ENCODE results near the gene FZD1. TPM values are rescaled to one million over a fixed set of nuclear protein-coding genes. Genes with fewer than 3 reads are reported as not detected.
"Not testable (repeated sequence)": the region's sequence is repeated elsewhere in the genome, so short reads cannot be mapped to it uniquely, and the experiment has no call there.

FZD1 gene
- total and polyA plus RNA-seq, 2 donors: 1.4 to 2.8 TPM

DNA sequence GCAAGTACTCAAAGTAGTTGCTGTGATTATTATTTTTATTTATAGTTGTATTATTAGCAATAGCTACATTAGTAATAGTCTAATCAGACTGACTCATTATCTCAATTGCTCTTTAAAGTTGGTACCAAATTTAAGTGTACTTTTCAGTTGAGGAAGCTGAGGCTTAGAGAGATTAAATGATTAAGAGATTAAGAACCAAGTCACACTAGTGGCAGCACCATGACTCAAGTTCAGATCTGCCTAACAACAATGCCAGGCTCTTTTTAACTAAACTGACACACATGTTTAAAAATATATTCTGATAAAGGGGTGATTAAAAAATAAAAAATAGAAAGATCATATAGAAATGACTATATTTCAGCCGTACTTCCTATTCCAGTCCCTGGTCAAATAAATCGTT lies 42.0 kb downstream of the FZD1 start:
- H3K27me3 ChIP-seq (ENCODE audit: control insufficient read depth in 2 of 2, insufficient read depth in 1 of 2, low read length in 1 of 2): no peaks in the 10 kb centered on the region
- DNase-seq (ENCODE audit: low read depth in 6 of 9, low spot score in 9 of 9): no peak
- no peak overlapping the region for H3K27ac ChIP-seq (ENCODE audit: low read depth in 1 of 2, low read length in 1 of 2)
- WGBS: 98% methylated on average over 2 of the region's 2 CpGs
- no peaks in the 10 kb centered on the region for H3K4me1 ChIP-seq (ENCODE audit: control insufficient read depth in 2 of 2, insufficient read depth in 2 of 2, low read length in 2 of 2)
- no peak overlapping the region for H3K4me3 ChIP-seq (ENCODE audit: low read length in 2 of 2)
- H3K9me3 ChIP-seq (ENCODE audit: control insufficient read depth in 2 of 2, insufficient read depth in 1 of 2, low read length in 1 of 2): no peaks in the 10 kb centered on the region
- no peaks in the 10 kb centered on the region for H3K36me3 ChIP-seq (ENCODE audit: control insufficient read depth in 2 of 2, insufficient read depth in 2 of 2, low read length in 1 of 2)

DNA sequence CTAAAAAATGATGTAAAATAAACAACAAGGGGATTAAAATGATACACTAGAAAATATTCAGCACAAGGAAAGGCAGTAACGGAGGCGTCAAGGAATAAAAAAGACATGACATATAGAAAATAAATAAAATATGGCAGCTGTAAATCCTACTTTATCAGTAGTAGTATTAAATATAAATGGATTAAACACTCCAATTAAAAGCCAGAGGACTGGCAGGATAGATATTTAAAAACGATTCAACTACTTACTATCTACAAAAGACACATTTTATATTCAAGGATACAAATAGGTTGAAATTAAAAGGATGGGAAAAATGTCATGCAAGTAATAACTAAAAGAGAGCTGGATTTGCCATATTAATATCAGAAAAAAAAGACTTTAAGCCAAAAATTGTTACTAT lies 43.2 kb downstream of the FZD1 start:
- H3K9me3 ChIP-seq (ENCODE audit: control insufficient read depth in 2 of 2, insufficient read depth in 1 of 2, low read length in 1 of 2): no peaks in the 10 kb centered on the region
- 98% methylated on average over 3 of the region's 3 CpGs for WGBS
- no peaks in the 10 kb centered on the region for H3K27me3 ChIP-seq (ENCODE audit: control insufficient read depth in 2 of 2, insufficient read depth in 1 of 2, low read length in 1 of 2)
- H3K4me1 ChIP-seq (ENCODE audit: control insufficient read depth in 2 of 2, insufficient read depth in 2 of 2, low read length in 2 of 2): no peaks in the 10 kb centered on the region
- no peak for DNase-seq (ENCODE audit: low read depth in 6 of 9, low spot score in 9 of 9)
- H3K27ac ChIP-seq (ENCODE audit: low read depth in 1 of 2, low read length in 1 of 2): no peak overlapping the region
- no peak overlapping the region for H3K4me3 ChIP-seq (ENCODE audit: low read length in 2 of 2)
- no peaks in the 10 kb centered on the region for H3K36me3 ChIP-seq (ENCODE audit: control insufficient read depth in 2 of 2, insufficient read depth in 2 of 2, low read length in 1 of 2)

DNA sequence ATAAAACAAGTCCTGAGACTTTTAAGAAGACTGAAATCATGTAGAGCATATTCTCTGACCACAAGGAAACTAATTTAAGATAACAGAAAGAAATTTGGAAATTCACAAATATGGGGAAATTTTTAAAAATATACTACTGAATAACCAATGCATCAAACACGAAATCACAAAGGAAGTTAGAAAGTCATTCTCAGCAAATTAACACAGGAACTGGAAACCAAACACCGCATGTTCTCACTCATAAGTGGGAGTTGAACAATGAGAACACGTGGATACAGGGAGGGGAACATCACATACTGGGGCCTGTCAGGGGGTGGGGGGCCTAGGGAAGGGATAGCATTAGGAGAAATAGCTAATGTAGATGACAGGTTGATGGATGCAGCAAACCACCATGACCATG lies 44.0 kb downstream of the FZD1 start:
- H3K36me3 ChIP-seq (ENCODE audit: control insufficient read depth in 2 of 2, insufficient read depth in 2 of 2, low read length in 1 of 2); DNase-seq (ENCODE audit: low read depth in 6 of 9, low spot score in 9 of 9); H3K4me1 ChIP-seq (ENCODE audit: control insufficient read depth in 2 of 2, insufficient read depth in 2 of 2, low read length in 2 of 2); H3K27me3 ChIP-seq (ENCODE audit: control insufficient read depth in 2 of 2, insufficient read depth in 1 of 2, low read length in 1 of 2); H3K9me3 ChIP-seq (ENCODE audit: control insufficient read depth in 2 of 2, insufficient read depth in 1 of 2, low read length in 1 of 2); H3K4me3 ChIP-seq (ENCODE audit: low read length in 2 of 2); H3K27ac ChIP-seq (ENCODE audit: low read depth in 1 of 2, low read length in 1 of 2): not testable (repeated sequence)
- 42% methylated on average over 3 of the region's 3 CpGs for WGBS

DNA sequence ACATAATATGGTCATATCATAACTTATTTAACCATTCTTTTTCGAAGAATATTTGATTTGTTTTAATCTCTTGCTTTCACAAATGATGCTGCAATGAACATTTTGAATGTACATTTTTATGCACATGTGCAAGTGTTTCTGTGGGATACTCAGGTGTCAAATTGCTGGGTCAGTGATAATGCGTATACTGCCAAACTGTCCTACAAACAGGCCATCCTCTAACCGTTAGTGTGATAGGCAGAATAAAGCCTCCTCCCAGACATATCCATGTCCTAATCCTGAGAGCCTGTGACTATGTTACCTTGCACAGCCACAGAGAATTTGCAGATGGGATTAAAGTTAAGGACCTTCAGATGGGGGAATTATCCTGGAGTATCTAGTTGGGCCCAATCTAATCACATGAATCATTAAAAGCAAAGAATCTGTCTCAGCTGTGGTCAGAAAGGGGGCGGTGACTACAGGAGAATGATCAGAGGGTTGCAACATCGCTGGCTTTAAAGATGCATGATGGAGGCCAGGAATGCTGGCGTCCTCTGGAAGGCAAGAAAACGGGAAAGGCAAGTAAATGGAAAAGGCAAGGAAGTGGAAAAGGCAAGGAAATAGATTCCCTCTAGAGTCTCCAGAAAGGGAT lies 46.7 kb downstream of the FZD1 start:
- Histone ChIP-seq H3K27me3 (ENCODE audit: control insufficient read depth in 2 of 2, insufficient read depth in 1 of 2, low read length in 1 of 2) (no peaks in the 10 kb centered on the region), H3K36me3 (ENCODE audit: control insufficient read depth in 2 of 2, insufficient read depth in 2 of 2, low read length in 1 of 2) (no peaks in the 10 kb centered on the region), H3K4me1 (ENCODE audit: control insufficient read depth in 2 of 2, insufficient read depth in 2 of 2, low read length in 2 of 2) (no peaks in the 10 kb centered on the region), H3K4me3 (ENCODE audit: low read length in 2 of 2) (no peak overlapping the region), H3K27ac (ENCODE audit: low read depth in 1 of 2, low read length in 1 of 2) (no peak overlapping the region), H3K9me3 (ENCODE audit: control insufficient read depth in 2 of 2, insufficient read depth in 1 of 2, low read length in 1 of 2) (no peaks in the 10 kb centered on the region)
- 95% methylated on average over 7 of the region's 7 CpGs for WGBS
- DNase-seq (ENCODE audit: low read depth in 6 of 9, low spot score in 9 of 9): no peak

DNA sequence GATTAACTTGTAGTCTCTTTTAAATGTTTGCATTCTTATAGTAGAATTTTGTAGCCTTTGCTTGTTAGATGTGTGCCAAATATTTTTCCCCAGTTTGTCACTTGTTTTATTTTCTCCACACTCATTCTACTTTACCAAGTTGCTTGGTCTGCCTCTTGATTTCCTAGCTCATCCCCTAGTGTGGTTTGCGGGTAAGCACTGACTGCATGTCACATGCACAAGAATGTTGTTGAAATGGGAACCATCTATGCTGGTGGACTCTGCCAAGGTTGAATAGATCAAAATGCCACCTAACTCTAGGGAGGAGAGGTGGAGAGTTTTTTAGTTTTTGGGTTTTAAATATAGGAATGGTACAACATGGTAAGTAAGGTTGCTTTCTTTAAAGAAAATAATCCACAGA lies 47.6 kb downstream of the FZD1 start:
- Histone ChIP-seq H3K4me1 (ENCODE audit: control insufficient read depth in 2 of 2, insufficient read depth in 2 of 2, low read length in 2 of 2) (no peaks in the 10 kb centered on the region), H3K4me3 (ENCODE audit: low read length in 2 of 2) (no peak overlapping the region), H3K27me3 (ENCODE audit: control insufficient read depth in 2 of 2, insufficient read depth in 1 of 2, low read length in 1 of 2) (no peaks in the 10 kb centered on the region), H3K9me3 (ENCODE audit: control insufficient read depth in 2 of 2, insufficient read depth in 1 of 2, low read length in 1 of 2) (no peaks in the 10 kb centered on the region), H3K27ac (ENCODE audit: low read depth in 1 of 2, low read length in 1 of 2) (no peak overlapping the region), H3K36me3 (ENCODE audit: control insufficient read depth in 2 of 2, insufficient read depth in 2 of 2, low read length in 1 of 2) (no peaks in the 10 kb centered on the region)
- no peak for DNase-seq (ENCODE audit: low read depth in 6 of 9, low spot score in 9 of 9)
- 100% methylated on average over 1 of the region's 1 CpG for WGBS

DNA sequence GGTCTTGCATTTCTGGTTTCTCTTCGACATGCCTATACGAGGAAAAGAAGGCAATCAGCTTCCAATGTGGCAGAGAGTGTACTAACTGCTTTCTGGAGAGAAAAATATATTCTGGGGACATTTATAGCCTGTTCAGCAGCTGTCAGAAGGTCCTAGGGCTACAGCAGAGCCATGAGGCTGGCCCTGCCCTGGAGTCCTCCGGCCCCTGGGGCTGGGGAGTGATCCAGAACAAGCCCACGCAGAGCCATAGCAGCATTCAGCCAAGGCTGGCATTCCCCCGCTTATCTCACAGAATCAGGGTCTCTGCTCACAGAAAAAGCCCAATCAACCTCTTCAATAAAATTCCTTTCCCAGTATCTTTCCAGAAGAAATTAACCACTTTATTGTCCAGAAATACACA lies 48.9 kb downstream of the FZD1 start:
- no peaks in the 10 kb centered on the region for H3K36me3 ChIP-seq (ENCODE audit: control insufficient read depth in 2 of 2, insufficient read depth in 2 of 2, low read length in 1 of 2)
- WGBS: 93% methylated on average over 5 of the region's 5 CpGs
- H3K9me3 ChIP-seq (ENCODE audit: control insufficient read depth in 2 of 2, insufficient read depth in 1 of 2, low read length in 1 of 2): no peaks in the 10 kb centered on the region
- no peak overlapping the region for H3K4me3 ChIP-seq (ENCODE audit: low read length in 2 of 2)
- H3K4me1 ChIP-seq (ENCODE audit: control insufficient read depth in 2 of 2, insufficient read depth in 2 of 2, low read length in 2 of 2): no peaks in the 10 kb centered on the region
- DNase-seq (ENCODE audit: low read depth in 6 of 9, low spot score in 9 of 9): no peak
- no peak overlapping the region for H3K27ac ChIP-seq (ENCODE audit: low read depth in 1 of 2, low read length in 1 of 2)
- no peaks in the 10 kb centered on the region for H3K27me3 ChIP-seq (ENCODE audit: control insufficient read depth in 2 of 2, insufficient read depth in 1 of 2, low read length in 1 of 2)

DNA sequence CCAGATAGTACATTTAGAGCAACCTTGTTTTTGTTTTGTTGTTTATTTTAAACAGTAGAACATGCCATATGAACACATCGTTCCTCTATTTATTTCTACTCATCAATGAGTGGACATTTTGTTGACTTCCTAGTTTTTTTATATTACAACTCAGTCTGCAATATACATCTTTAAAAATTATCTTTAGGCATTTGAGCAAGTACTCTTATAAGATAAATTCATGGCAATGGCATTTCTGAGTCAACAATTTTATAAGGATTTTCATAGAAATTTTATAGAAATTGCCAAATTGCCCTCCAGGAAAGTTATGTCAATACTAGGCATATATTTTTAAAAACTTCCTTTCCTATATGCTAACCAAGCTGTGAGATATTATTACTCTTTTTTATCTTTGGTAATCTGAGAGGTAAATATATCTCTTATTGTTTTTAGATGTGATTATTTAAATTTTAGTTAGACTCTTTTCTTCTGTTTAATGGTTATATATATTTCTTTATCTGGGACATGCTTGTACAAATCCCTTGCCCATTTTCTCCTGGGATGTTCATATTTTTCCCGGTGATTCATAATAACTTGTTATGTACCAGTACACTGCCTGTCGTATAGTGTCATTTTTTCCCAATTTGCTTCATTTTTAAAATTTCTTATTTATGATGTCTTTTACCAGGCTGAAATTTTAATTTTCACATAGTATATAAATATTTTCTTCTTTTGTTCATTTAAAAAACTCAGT lies 50.5 kb downstream of the FZD1 start:
- Histone ChIP-seq H3K27me3 (ENCODE audit: control insufficient read depth in 2 of 2, insufficient read depth in 1 of 2, low read length in 1 of 2) (no peaks in the 10 kb centered on the region), H3K4me3 (ENCODE audit: low read length in 2 of 2) (no peak overlapping the region), H3K9me3 (ENCODE audit: control insufficient read depth in 2 of 2, insufficient read depth in 1 of 2, low read length in 1 of 2) (no peaks in the 10 kb centered on the region), H3K27ac (ENCODE audit: low read depth in 1 of 2, low read length in 1 of 2) (no peak overlapping the region), H3K4me1 (ENCODE audit: control insufficient read depth in 2 of 2, insufficient read depth in 2 of 2, low read length in 2 of 2) (no peaks in the 10 kb centered on the region), H3K36me3 (ENCODE audit: control insufficient read depth in 2 of 2, insufficient read depth in 2 of 2, low read length in 1 of 2) (no peaks in the 10 kb centered on the region)
- WGBS: 96% methylated on average over 3 of the region's 3 CpGs
- DNase-seq (ENCODE audit: low read depth in 6 of 9, low spot score in 9 of 9): no peak

DNA sequence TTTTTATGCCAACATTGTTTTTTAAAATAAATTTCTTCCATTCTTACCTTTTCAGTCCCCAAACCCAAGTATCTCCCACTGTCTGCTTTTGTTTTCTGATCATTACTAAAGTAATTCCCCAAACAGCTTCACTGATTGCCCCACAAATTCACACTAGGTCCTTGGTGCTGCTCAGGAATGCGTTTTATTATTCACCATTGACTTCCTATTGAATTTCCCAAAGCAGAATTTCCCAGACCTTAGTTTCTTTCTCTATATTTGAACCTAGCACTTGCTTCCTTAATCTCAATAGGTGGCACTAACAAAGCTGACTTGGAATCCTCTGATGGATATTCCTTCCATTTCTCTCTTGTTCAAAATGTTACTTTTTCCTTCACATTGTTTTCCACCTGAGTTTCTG lies 52.2 kb downstream of the FZD1 start:
- Histone ChIP-seq H3K27ac (ENCODE audit: low read depth in 1 of 2, low read length in 1 of 2) (no peak overlapping the region), H3K9me3 (ENCODE audit: control insufficient read depth in 2 of 2, insufficient read depth in 1 of 2, low read length in 1 of 2) (no peaks in the 10 kb centered on the region), H3K36me3 (ENCODE audit: control insufficient read depth in 2 of 2, insufficient read depth in 2 of 2, low read length in 1 of 2) (no peaks in the 10 kb centered on the region), H3K4me3 (ENCODE audit: low read length in 2 of 2) (no peak overlapping the region), H3K4me1 (ENCODE audit: control insufficient read depth in 2 of 2, insufficient read depth in 2 of 2, low read length in 2 of 2) (no peaks in the 10 kb centered on the region), H3K27me3 (ENCODE audit: control insufficient read depth in 2 of 2, insufficient read depth in 1 of 2, low read length in 1 of 2) (no peaks in the 10 kb centered on the region)
- 88% methylated on average over 1 of the region's 1 CpG for WGBS
- no peak for DNase-seq (ENCODE audit: low read depth in 6 of 9, low spot score in 9 of 9)

DNA sequence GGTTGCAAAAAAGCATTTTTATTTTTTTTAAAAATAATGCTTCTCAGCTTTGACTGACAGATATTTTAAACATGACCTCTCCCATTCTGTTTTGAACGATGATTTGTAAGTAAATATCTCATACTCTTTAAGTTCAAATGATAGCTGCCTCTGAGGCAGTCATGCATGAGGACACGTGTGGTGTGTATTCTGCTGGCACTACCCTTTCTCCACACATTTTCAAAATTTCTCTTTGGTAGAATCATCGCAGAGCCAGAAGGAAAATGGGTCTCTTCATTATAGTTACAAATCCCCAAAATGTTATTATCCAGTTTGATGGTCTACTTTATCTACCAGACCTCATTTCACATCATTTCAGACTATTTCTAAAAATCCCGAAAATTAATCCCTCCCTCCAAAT lies 55.1 kb downstream of the FZD1 start:
- H3K27me3 ChIP-seq (ENCODE audit: control insufficient read depth in 2 of 2, insufficient read depth in 1 of 2, low read length in 1 of 2): no peaks in the 10 kb centered on the region
- no peaks in the 10 kb centered on the region for H3K4me1 ChIP-seq (ENCODE audit: control insufficient read depth in 2 of 2, insufficient read depth in 2 of 2, low read length in 2 of 2)
- H3K9me3 ChIP-seq (ENCODE audit: control insufficient read depth in 2 of 2, insufficient read depth in 1 of 2, low read length in 1 of 2): no peaks in the 10 kb centered on the region
- H3K4me3 ChIP-seq (ENCODE audit: low read length in 2 of 2): no peak overlapping the region
- 81% methylated on average over 4 of the region's 4 CpGs for WGBS
- no peaks in the 10 kb centered on the region for H3K36me3 ChIP-seq (ENCODE audit: control insufficient read depth in 2 of 2, insufficient read depth in 2 of 2, low read length in 1 of 2)
- H3K27ac ChIP-seq (ENCODE audit: low read depth in 1 of 2, low read length in 1 of 2): no peak overlapping the region
- no peak for DNase-seq (ENCODE audit: low read depth in 6 of 9, low spot score in 9 of 9)
